GM21447 (cell line): Measurements from ENCODE around the gene OLIG1.

Source experiments
- ATAC-seq: cut with Tn5 transposase; IDR thresholded peaks from one replicate; pipeline ENCODE4 v1.9.1; 2021; ENCODE audit not compliant: unreplicated experiment

Gene OLIG1

DNA sequence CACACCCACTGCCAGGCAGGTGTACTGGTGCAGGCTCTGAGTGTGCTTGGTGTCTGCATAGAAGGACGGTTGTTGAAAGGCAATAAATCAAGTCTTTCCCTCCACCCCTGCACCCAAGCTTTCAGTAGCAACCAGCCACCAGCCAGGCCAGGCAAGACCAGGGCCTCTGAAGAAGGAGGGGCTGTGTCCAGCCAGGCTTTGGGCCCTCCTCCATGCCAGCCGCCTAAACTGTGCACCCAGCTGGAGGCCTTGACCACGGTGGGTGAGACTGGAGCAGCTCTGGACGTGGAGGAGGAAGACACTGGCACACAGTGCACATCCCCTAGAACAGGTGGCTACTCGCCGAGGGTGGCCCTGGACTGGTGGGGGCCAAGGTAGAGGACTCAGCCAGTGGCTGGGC, 39.3 kb upstream of the OLIG1 start:
- ATAC-seq, result no peak

GRCh38 chr21:33031152-33031911, 38.6 kb upstream of the OLIG1 start:
- no peak for ATAC-seq

DNA sequence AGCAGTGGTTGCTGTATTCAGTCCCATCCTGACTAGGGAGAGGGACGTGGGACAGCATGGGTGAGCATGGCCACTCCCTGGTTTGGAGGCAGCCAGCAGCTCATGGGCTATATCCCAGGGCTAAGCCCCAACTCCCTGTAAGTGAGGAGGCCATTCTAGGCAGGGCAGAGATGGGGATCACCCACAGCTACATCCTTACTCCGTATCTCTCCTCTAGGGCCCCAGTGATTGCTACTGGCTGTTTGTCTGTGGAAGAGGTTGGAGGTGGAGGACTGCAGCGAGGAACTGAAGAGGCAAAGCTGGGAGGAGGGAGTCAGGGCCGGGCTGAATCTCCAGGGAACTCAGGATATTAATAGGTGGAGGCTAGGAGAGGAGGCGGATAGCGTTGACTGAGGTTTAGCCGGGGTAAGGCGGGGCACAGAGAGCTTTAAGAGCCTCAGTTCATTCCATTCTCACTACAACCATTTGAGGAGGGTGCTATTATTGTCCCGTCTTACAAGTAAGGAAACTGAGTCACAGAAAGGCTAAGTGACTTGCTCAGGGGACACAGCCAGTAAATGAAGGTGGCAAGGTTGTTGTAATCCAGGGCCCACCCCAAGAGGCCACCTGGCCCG, 37.4 kb upstream of the OLIG1 start:
- ATAC-seq, result no peak

DNA sequence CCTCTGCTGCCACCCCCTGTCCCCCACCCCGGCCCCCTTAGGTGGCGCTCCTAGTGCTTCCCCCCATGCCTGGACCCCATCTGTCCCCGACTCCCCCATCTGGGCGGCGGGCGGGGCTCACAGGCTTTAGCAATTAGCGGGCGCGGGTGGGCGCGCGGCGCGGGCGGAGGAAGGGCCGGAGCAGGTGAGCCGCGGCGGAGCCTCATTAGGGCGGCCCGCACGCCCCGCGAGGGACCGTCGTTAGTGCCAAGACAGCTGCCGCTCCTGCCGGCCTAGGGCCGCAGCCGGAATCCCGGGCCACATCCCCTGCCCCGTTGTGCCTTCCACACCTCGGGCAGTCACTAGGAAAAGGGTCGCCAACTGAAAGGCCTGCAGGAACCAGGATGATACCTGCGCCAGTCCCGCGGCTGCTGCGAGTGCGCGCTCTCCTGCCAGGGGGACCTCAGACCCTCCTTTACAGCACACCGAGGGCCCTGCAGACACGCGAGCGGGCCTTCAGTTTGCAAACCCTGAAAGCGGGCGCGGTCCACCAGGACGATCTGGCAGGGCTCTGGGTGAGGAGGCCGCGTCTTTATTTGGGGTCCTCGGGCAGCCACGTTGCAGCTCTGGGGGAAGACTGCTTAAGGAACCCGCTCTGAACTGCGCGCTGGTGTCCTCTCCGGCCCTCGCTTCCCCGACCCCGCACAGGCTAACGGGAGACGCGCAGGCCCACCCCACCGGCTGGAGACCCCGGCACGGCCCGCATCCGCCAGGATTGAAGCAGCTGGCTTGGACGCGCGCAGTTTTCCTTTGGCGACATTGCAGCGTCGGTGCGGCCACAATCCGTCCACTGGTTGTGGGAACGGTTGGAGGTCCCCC, 36.6 kb upstream of the OLIG1 start:
- ATAC-seq, result no peak

GRCh38 chr21:33033961-33034413, 36.0 kb upstream of the OLIG1 start:
- no peak for ATAC-seq

- no peak for ATAC-seq
Observed at GRCh38 chr21:33035147-33035546, 34.8 kb upstream of the OLIG1 start.

DNA sequence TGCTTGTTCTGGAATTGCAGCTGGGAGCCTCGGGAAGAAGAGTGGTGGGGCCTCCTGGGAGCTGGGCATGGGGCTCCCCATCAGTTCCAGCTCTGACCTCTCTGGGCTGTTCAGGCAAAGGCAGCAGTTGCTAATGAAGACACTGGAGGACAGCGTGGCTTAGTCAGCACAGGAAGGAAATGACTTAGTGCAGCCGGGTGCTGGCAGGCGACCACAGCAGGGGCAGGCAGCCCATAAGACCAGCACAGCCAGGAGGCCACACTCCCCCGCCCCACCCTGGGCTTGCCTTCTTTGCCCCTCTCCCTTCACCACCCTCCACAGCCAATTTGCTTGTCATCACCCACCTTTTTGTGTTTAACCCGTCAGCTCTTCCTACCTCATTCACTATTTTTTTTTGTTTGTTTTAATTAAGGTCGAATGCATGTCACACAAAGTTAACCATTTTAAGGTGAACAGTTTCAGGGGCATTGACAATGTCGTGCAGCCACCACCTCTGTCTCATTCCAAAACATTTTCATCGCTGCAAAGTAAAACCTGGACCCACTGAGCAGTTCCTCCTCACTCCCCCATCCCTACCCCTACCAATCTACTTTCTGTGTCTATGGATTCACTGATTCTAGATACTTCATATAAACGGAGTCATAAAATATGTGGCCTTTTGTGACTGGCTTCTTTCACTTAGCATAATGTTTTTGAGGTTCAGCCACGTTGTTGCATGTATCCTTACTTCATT, 33.3 kb upstream of the OLIG1 start:
- no peak for ATAC-seq

GRCh38 chr21:33037501-33037900, 32.4 kb upstream of the OLIG1 start:
- ATAC-seq, result no peak

DNA sequence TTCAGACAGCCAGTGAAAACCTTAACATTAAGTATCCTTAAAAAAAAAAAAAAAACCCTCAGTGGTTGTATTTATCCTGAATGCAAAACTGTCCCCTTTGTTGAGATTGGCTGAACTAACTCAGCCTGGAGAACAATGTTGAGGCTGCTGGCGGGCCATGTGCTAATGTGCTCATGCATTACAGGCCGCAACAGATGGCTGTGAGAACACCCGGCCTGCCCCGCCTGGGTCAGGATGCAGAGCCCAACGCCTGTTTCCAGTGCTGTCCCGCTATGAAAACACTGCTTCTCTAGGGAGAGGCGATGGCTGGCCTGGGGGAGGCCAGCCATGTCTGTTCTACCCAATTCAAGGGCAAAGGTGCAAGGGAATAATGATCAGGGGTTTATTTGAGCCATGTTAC, 30.4 kb upstream of the OLIG1 start:
- ATAC-seq, result no peak

GRCh38 chr21:33040215-33040614, 29.7 kb upstream of the OLIG1 start:
- ATAC-seq, result no peak

DNA sequence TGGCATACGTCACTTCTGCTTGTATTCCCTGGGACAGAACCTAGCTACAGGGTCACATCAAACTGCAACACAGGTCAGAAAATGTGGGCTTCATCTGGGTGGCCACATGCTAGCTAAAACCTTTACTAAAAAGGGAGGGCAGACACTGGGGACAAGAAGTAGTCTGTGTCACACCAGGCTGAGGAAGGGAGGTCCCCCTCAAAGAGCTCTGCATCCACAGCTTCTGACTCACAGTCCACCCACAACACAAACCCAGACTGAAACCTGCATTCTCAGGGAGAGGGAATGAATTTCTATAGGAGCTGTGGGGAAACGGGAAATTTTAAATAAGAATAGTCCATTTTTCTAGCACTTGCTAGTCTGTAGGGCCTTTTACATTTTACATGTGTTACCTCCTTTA, 28.0 kb upstream of the OLIG1 start:
- ATAC-seq, result no peak

DNA sequence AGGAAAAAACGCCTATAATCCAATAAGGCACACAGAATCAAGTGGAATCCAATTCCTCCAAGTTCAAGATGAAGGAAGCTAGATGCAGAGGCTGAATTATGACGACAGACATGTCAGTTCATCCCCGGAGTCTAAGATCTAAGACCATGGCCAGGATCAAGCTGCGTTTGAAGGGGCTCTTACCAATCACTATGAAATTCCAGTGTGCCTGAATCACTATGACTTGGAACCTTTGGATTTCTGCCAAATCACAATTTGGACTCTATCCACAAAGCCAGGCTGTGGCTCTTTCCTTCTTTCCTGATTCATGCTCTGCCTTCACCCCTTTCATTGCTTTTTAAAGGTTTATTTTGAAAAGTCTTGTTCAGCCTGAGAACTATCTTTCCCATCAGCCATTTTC, 27.1 kb upstream of the OLIG1 start:
- no peak for ATAC-seq

DNA sequence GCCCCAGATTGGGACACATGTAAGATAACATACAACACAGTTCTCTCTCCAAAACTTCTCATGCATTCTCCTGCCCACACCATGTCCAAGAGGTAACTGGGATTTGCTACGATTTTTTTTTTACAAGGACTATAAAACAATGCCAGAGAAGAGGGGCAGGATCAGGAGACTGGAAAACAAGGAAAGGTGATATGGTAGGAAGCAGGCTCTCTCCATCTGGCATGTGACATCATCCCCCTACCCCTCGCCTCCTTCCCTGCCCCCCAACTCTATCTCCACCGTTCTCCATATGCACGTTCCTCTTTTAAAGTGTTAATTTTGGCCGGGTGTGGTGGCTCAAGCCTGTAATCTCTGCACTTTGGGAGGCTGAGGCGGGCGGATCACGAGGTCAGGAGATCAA, 23.5 kb upstream of the OLIG1 start:
- ATAC-seq, result no peak

DNA sequence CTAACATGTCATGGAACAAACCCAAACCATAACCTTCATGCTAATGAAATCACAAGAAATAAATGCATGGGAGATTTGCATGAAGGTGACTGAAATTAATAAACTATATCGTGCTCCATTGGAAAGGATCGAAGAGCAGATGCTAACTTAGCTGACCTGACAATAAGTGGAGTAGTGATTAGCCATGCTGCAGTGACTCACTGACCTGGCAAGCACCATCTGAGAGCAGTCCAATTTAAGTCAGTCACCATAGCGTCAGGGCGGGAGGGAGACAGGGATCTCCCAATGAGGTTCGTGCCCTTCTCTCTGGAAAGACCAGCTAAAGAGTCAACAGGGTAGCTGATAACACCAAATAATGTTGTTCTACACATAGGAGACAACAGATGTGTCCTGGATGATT, 22.7 kb upstream of the OLIG1 start:
- ATAC-seq, result no peak

DNA sequence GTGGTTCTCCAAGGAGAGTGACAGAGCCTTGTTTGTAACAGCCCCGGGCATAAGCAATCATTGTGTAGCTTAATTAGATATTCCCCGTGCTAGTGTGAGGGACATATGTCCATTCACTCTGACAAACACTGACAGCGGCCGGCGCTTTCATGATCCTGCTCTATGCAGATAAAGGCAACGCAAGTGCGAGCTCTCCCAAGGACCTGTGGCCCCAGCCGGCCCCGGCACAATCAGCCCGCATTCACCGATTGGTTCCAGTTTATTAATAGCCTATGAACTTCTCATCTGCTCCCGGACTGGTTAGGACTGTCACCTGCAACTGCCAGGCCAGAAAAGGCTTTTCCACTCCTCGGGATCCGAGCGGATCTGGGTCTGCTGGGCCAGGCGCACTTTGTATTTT, 18.0 kb upstream of the OLIG1 start:
- no peak for ATAC-seq

- no peak for ATAC-seq
Observed at GRCh38 chr21:33053951-33054350, 16.0 kb upstream of the OLIG1 start.

GRCh38 chr21:33055991-33056390, 13.9 kb upstream of the OLIG1 start:
- no peak for ATAC-seq

GRCh38 chr21:33057385-33057940, 12.5 kb upstream of the OLIG1 start:
- no peak for ATAC-seq

GRCh38 chr21:33058527-33058926, 11.4 kb upstream of the OLIG1 start:
- ATAC-seq, result no peak

DNA sequence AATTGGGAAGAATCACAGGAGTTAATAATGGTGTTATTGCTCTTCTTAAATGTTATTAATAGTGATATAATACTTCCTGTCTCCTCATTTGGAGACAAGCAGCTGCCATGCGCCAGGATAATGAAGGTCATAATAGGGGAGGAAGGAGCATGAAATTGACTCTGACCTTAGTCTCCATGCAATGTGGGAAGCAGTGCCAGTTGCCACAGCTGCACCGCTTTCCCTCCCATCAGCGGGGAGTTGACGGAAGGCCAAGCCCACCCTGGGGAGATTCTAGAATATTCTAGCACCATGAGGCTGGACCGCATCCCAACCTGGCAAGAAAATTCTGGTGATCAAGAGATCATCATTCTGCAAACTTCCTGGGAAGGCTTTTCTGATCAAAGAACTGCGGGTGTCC, 11.0 kb upstream of the OLIG1 start:
- ATAC-seq, result no peak

DNA sequence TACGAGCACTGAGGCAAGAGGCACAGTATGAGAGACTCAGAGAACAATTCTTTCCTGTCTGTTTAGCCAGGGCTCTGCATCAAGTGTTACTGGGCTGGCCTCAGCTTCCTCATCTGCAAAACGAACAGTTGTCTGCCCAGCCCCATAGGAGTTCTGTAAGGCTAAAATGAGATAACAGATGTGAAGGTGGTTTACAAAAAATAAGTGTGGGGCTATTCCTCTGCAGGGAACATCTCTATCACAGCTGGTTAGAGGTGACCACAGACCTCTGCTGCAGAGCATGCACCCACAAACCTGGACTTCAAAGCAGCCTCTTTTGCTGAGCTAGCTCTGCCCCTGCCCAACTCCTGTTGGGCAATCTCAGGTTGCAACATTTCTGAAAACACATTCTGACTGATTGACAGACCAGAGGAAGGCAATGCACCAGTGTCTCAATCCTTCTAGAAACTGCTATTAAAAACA, 10.5 kb upstream of the OLIG1 start:
- ATAC-seq, result no peak
